Epithelial cell of proximal tubule (primary cell): ENCODE results near the gene SMIM5. TPM values are rescaled to one million over a fixed set of nuclear protein-coding genes. Genes with fewer than 3 reads are reported as not detected.

Experiments
- DNase-seq: peaks from one replicate; pipeline ENCODE4 v3.0.0-alpha.2; 2011; ENCODE audit warnings: low read depth
- H3K4me3 ChIP-seq: 2 replicates; pipeline ENCODE4 v1.5.1; 2011; ENCODE audit warnings: low read depth, mild to moderate bottlenecking, low read length
- total RNA-seq: library from RNA; depleted of rRNA; stranded (reverse); fragments of >200 nt; gene quantifications from 2 replicates; pipeline ENCODE4 v1.2.3, GENCODE V29; 2015
- TF ChIP-seq, protein P1 (sequence below): conservative IDR thresholded peaks from 2 replicates; pipeline ENCODE4 v1.5.1; 2012; ENCODE audit warnings: low read depth, mild to moderate bottlenecking, low read length

The SMIM5 gene
- total RNA-seq, 1 donor from 2014 or later: 0.63 TPM

DNA sequence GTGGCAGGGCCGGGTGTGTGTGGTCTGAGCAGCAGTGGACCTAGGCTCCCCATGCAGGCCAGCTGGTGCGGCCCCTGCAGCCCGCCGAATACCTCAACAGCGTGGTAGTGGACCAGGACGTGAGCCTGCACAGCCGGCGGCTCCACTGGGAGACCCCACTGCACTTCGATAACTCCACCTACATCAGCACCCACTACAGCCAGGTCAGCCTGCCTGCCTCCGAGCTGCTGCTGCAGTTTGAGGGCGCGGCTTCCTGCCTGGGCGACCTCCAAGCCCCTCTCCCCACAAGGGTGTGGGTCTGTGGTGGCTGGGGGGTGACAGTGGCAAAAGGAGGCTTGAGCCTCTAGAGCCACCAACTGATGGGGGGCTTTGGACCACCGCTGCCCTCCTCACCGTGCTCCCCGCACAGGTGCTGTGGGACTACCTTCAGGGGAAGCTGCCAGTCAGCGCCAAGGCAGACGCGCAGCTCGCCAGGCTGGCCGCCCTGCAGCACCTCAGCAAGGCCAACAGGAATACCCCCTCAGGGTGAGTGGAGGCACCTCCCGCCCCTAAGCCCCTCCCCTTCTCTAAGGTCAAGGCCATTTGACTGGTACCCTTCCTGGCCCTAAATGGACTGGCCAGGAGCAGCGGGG lies 8.4 kb upstream of the SMIM5 start:
- no peak overlapping the region for H3K4me3 ChIP-seq

DNA sequence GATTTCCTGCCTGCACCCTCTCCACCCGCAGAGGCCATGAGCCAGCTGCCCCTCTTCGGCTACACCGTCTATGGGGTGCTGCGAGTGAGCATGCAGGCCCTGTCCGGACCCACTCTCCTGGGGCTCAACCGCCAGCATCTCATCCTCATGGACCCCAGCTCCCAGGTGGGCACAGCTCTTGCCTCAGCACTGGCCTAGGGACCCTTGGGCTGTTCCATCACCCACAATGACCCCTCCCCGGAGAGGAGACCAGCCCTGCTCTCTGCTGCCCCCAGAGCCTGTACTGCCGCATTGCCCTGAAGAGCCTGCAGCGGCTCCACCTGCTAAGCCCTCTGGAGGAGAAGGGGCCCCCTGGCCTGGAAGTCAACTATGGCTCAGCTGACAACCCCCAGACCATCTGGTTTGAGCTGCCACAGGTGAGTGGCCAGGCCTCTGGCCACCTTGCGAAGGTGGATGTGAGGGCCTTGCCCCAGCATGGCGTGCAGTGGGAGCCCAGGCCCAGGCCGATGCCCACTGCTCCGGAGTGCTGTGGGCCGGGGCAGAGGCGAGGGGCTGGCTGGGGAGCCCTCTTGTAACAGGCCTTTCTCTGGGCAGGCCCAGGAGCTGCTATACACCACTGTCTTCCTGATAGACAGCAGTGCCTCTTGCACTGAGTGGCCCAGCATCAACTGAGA lies 7.3 kb upstream of the SMIM5 start:
- no peak overlapping the region for H3K4me3 ChIP-seq
- TF ChIP-seq, protein P1, sequence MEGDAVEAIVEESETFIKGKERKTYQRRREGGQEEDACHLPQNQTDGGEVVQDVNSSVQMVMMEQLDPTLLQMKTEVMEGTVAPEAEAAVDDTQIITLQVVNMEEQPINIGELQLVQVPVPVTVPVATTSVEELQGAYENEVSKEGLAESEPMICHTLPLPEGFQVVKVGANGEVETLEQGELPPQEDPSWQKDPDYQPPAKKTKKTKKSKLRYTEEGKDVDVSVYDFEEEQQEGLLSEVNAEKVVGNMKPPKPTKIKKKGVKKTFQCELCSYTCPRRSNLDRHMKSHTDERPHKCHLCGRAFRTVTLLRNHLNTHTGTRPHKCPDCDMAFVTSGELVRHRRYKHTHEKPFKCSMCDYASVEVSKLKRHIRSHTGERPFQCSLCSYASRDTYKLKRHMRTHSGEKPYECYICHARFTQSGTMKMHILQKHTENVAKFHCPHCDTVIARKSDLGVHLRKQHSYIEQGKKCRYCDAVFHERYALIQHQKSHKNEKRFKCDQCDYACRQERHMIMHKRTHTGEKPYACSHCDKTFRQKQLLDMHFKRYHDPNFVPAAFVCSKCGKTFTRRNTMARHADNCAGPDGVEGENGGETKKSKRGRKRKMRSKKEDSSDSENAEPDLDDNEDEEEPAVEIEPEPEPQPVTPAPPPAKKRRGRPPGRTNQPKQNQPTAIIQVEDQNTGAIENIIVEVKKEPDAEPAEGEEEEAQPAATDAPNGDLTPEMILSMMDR: peak; percentile 74
- DNase-seq: no peak

More for the DNA sequence above, 8.4 kb upstream of the SMIM5 start:
- TF ChIP-seq, protein P1: no peak
- DNase-seq: no peak

DNA sequence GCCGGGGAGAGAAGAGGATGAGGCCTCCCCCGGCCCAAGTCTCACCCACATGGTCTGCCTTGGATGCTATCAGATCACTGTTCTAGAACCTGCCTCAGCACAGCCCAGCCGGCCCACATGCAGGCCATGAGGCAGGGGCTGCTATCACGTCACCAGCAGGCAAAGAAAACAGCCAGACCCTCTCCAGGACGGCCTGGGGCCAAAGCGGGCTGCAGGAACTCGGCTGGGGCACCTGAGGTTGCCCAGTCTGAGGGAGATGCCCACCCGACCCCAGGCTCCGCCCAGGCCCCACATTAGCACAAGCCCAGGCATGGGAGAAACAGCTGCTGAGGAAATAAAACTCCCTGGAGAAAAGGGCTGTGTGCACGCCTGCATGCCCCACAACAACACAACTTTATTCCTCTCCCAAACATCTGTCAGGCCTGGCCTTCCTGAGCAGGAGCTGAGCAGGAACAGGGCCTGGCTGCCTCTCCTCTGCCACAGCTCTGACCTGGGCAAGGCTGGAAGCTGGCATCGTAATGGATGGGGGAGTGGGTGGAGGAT lies 6.7 kb upstream of the SMIM5 start:
- no peak overlapping the region for H3K4me3 ChIP-seq
- TF ChIP-seq, protein P1: no peak
- no peak for DNase-seq

DNA sequence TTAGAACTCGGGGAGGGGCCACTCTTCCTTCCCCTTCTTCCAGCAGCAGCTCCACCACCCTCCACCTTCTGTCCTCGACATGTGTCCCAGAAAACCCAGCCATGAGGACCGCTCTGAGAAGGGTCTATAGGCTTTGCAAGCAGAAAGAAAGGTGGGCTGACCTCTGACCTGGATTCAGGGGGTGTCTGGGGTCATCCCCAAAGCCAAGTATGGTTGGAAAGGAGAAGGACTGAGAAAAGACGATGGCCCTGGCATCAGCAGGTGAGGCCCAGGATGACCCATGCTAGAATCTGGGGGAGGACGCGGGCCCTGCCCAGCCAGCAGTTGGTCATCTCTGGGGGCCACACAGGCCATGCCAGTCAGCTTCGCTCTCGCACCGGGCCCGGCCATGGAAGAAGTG lies 6.1 kb upstream of the SMIM5 start:
- DNase-seq: no peak
- H3K4me3 ChIP-seq: no peak overlapping the region
- TF ChIP-seq, protein P1: no peak

DNA sequence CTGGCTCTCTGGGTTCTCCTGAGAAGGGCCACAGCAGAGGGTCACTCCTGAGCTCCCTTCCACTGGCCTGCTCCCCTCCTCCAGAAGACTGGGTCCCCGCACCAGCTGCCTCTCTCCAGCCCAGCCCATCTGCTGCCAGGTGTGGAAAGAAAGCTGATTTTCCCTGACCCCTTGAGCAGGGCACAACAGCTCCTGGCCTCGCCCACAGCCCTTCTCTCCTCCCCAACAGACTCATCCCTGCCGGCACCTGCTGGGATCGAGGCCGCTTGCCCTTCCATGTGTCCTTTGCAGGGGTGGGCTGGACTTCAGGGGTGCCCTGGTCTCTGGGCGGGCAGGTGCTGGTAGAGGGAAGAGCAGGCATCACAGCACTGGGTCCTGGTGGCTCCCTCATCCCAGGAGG lies 4.8 kb upstream of the SMIM5 start:
- no peak overlapping the region for H3K4me3 ChIP-seq
- no peak for DNase-seq
- TF ChIP-seq, protein P1: no peak

DNA sequence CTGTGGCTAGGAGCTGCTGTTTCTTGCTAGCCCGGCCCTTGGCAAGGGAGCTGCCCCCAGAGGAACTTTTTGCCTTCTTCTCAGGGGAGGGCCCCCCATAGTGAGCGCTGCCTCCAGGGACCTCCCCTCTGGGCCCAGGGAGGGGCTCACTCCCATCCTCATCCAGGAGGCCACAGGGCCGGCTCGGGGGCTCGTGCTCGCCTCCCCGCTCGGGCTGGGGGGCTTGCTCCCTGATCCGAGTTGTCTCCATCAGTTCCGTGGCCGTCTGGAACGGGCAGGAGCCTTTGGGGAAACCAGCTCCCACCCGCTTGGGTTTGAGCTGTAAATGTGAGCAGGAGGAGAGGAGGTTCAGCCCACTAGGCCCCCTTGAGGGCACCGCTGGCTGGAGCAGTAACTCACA lies 4.1 kb upstream of the SMIM5 start:
- H3K4me3 ChIP-seq: no peak overlapping the region
- TF ChIP-seq, protein P1: no peak
- no peak for DNase-seq
